Nephron (organoid): ENCODE measurements around the gene PITPNC1.

Experiments
- H3K27ac Mint-ChIP-seq, 3 experiments: 2 replicates each; pipeline ENCODE4 v1.8.0; 2020; ENCODE audit warnings: mixed read lengths in 3 of 3, mild to moderate bottlenecking in 2 of 3, moderate library complexity in 1 of 3
- H3K27me3 Mint-ChIP-seq: 2 replicates; pipeline ENCODE4 v1.8.0; 2021; ENCODE audit warnings: low read depth, mild to moderate bottlenecking, moderate library complexity, mixed read lengths
- H3K36me3 Mint-ChIP-seq: 2 replicates; pipeline ENCODE4 v1.8.0; 2020; ENCODE audit warnings: low read depth, mixed read lengths
- H3K4me1 Mint-ChIP-seq: 2 replicates; pipeline ENCODE4 v1.8.0; 2020; ENCODE audit warnings: mixed read lengths
- H3K4me3 Mint-ChIP-seq, 3 experiments: 2 replicates each; pipeline ENCODE4 v1.8.0; 2020; ENCODE audit warnings: mild to moderate bottlenecking in 3 of 3, mixed read lengths in 3 of 3, moderate library complexity in 2 of 3
- H3K9me3 Mint-ChIP-seq: 2 replicates; pipeline ENCODE4 v1.8.0; 2020; ENCODE audit warnings: mixed read lengths
- TF ChIP-seq, protein P1 (sequence below), 3 experiments: fragments of 200-600 bp; sonication (generic); IDR thresholded peaks; one replicate each; pipeline ENCODE4 v1.5.0; 2021; ENCODE audit warnings: antibody characterized with exemption in 3 of 3; ENCODE audit not compliant: unreplicated experiment in 3 of 3

The PITPNC1 gene

DNA sequence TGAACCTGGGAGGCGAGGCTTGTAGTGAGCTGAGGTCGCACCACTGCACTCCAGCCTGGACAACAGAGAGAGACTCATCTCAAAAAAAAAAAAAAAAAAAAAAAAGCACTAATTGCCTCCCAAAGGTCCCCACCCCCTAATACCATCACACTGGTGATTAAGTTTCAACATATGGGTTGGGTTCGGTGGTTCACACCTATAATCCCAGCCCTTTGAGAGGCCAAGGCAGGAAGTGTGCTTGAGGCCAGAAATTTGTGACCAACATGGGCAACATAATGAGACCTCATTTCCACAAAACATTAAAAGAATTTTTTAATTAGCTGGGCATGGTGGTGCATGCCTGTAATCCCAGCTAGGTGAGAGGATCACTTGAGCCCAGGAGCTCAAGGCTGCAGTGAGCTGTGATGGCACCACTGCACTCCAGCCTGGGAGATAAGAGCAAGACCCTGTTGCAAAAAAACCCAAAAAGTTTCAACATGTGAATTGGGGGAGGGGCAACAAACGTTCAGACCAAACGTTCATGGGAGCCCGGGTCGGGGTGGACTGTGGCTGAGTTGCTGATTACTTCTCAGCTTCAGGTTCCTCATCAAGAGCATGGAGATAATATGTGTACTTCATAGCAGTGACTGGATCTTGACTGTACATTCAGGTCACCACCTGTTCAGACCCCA, 278.5 kb downstream of the PITPNC1 start:
- peaks cover 5% of the 10 kb centered on the region for H3K4me1 Mint-ChIP-seq
- no peak overlapping the region for H3K4me3 Mint-ChIP-seq
- H3K9me3 Mint-ChIP-seq, result no peaks in the 10 kb centered on the region
- H3K36me3 Mint-ChIP-seq, result peaks cover 11% of the 10 kb centered on the region
- H3K27ac Mint-ChIP-seq, result no peak overlapping the region
- TF ChIP-seq, protein P1, sequence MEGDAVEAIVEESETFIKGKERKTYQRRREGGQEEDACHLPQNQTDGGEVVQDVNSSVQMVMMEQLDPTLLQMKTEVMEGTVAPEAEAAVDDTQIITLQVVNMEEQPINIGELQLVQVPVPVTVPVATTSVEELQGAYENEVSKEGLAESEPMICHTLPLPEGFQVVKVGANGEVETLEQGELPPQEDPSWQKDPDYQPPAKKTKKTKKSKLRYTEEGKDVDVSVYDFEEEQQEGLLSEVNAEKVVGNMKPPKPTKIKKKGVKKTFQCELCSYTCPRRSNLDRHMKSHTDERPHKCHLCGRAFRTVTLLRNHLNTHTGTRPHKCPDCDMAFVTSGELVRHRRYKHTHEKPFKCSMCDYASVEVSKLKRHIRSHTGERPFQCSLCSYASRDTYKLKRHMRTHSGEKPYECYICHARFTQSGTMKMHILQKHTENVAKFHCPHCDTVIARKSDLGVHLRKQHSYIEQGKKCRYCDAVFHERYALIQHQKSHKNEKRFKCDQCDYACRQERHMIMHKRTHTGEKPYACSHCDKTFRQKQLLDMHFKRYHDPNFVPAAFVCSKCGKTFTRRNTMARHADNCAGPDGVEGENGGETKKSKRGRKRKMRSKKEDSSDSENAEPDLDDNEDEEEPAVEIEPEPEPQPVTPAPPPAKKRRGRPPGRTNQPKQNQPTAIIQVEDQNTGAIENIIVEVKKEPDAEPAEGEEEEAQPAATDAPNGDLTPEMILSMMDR (IDR thresholded peaks at IDR 0.05; ENCODE audit: unreplicated experiment in 3 of 3), result no peak
- no peaks in the 10 kb centered on the region for H3K27me3 Mint-ChIP-seq

DNA sequence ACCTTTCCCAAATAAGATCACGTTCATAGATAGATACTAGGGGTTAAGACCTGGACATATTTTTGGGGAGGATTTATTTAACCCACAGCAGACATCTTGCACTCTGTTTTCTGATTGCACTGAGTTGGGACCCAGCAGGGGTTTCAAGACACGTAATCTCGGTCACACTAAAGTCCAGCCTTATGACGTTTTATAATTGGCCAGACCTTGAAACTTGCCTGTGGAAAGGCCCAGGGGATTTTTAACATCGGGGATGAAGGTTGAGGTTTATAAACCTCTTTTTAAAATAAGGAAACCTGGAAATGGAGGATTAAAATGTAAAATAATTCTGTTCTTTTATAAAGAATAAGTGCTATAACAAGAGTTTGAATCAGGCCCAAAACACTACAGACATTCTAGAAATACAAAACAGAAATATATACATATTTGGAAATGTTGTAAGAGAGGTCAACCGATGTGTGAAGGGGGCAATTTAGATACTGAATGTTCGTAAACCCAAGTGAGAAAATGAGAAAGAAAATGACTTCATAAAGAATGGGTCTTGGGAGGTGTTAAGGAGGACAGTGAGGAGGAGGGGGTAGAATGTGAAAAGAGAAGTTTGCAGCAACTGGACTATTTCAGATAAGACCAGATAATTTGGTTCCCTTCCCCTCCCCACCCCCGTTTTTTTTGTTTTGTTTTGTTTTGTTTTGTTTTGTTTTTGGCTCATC, 279.6 kb downstream of the PITPNC1 start:
- no peaks in the 10 kb centered on the region for H3K9me3 Mint-ChIP-seq
- no peak overlapping the region for H3K27ac Mint-ChIP-seq
- TF ChIP-seq, protein P1 (IDR thresholded peaks at IDR 0.05; ENCODE audit: unreplicated experiment in 3 of 3), result no peak
- peaks cover 2% of the 10 kb centered on the region for H3K4me1 Mint-ChIP-seq
- peaks cover 16% of the 10 kb centered on the region for H3K36me3 Mint-ChIP-seq
- H3K4me3 Mint-ChIP-seq, result no peak overlapping the region
- H3K27me3 Mint-ChIP-seq, result no peaks in the 10 kb centered on the region

DNA sequence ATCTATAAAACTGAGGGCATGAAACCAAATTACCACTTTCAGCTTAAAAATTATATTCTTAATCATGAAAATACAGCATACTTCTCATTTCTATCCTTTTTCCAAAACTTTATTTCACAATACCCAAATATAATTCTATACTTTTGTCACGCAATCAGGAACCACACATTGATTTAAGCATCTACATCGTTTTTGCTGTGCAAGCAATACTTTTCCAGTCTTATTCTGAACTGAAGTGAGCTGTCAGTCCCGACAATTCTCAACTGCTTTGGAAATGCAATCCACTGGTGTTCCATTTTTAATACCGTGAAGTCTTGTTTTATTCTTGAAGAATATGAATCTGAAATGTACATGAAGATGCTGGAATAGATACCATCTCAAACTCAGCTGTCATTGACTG, 280.5 kb downstream of the PITPNC1 start:
- H3K4me3 Mint-ChIP-seq, result no peak overlapping the region
- peaks cover 16% of the 10 kb centered on the region for H3K36me3 Mint-ChIP-seq
- no peaks in the 10 kb centered on the region for H3K27me3 Mint-ChIP-seq
- no peak overlapping the region for H3K27ac Mint-ChIP-seq
- H3K9me3 Mint-ChIP-seq, result no peaks in the 10 kb centered on the region
- TF ChIP-seq, protein P1 (IDR thresholded peaks at IDR 0.05; ENCODE audit: unreplicated experiment in 3 of 3), result no peak
- H3K4me1 Mint-ChIP-seq, result no peaks in the 10 kb centered on the region

DNA sequence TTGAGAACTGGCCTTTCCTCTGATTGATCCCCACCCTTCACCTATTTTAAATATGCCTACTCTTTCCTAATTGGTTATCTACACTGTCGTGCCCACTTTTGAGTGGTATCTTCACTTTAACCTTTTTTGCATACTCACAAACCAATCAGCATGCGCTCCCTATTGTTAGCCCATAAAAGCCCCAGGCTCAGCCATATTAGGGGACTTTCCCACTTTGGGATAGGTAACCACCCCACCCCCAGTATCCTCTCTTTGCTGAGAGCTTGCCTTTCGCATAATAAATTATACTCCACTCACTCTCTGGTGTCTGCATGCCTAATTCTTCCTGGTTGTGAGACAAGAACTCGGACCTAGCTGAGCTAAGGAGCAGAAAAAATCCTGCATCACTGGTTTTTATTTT, 281.2 kb downstream of the PITPNC1 start:
- Mint-ChIP-seq H3K27me3 (no peaks in the 10 kb centered on the region), H3K27ac (no peak overlapping the region), H3K4me1 (no peaks in the 10 kb centered on the region), H3K36me3 (peaks cover 16% of the 10 kb centered on the region), H3K9me3 (no peaks in the 10 kb centered on the region), H3K4me3 (no peak overlapping the region)
- TF ChIP-seq, protein P1 (IDR thresholded peaks at IDR 0.05; ENCODE audit: unreplicated experiment in 3 of 3), result no peak

DNA sequence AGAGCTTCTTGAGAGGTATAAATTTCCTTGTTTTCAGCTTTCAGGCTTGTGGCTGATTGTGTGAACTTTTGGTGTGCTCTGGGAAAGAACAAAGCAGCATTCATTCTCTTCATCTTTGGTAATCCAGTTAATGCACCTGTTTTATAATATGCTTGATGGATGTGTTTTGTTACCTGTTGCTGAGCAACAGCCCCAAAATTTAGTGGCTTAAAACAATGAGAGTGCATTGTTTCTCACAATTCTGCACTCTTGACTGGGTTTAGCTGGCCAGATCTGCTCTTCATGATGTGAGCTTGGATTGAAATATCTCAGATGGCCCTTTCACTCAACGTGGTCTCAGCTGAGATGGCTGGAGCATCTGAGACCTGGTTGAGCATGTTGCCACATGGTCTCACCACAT, 281.9 kb downstream of the PITPNC1 start:
- H3K9me3 Mint-ChIP-seq, result no peaks in the 10 kb centered on the region
- TF ChIP-seq, protein P1 (IDR thresholded peaks at IDR 0.05; ENCODE audit: unreplicated experiment in 3 of 3), result no peak
- no peak overlapping the region for H3K27ac Mint-ChIP-seq
- peaks cover 16% of the 10 kb centered on the region for H3K36me3 Mint-ChIP-seq
- H3K4me1 Mint-ChIP-seq, result no peaks in the 10 kb centered on the region
- no peaks in the 10 kb centered on the region for H3K27me3 Mint-ChIP-seq
- H3K4me3 Mint-ChIP-seq, result no peak overlapping the region

DNA sequence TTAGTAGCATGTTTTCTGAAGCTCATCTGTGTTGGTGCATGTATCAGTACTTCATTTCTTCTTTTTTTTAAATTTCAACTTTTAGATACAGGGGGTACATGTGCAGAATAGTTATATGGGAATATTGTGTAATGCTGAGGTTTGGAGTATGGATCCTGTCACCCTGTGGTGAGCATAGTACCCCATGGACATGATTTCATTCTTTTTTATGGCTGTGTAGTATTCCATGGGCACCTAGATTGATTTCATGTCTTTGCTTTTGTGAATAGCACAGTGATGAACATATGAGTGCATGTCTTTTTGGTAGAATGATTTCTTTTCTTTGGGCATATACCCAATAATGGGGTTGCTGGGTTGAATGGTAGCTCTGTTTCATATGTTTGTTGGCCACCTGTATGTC, 285.6 kb downstream of the PITPNC1 start:
- TF ChIP-seq, protein P1 (IDR thresholded peaks at IDR 0.05; ENCODE audit: unreplicated experiment in 3 of 3), result no peak
- H3K27me3 Mint-ChIP-seq, result no peaks in the 10 kb centered on the region
- peaks cover 16% of the 10 kb centered on the region for H3K36me3 Mint-ChIP-seq
- no peak overlapping the region for H3K27ac Mint-ChIP-seq
- H3K9me3 Mint-ChIP-seq, result no peaks in the 10 kb centered on the region
- no peak overlapping the region for H3K4me3 Mint-ChIP-seq
- no peaks in the 10 kb centered on the region for H3K4me1 Mint-ChIP-seq
